Mucosa of descending colon (tissue), 3 donors: Measurements from ENCODE around the gene CD48. TPM values are rescaled to one million over a fixed set of nuclear protein-coding genes. Genes with fewer than 3 reads are reported as not detected.
A peak's percentile ranks its signal among the peaks of the same experiment; 100 is the strongest.

Experiments
- ATAC-seq: fragments of 200-7000 bp; cut with Tn5 transposase; one replicate; pipeline ENCODE4 v1.9.1; 2020; ENCODE audit warnings: mild to moderate bottlenecking, moderate library complexity
- DNase-seq, 3 donors: peaks; one replicate each; pipeline ENCODE4 v3.0.0-alpha.2; 2020
- H3K36me3 ChIP-seq: fragments of 200-600 bp; one replicate; pipeline ENCODE4 v1.8.0; 2021; ENCODE audit warnings: low read depth, mild to moderate bottlenecking
- H3K4me1 ChIP-seq: fragments of 200-600 bp; one replicate; pipeline ENCODE4 v1.8.0; 2021; ENCODE audit warnings: low read depth, mild to moderate bottlenecking
- H3K4me3 ChIP-seq: fragments of 200-600 bp; one replicate; pipeline ENCODE4 v1.8.0; 2021; ENCODE audit warnings: mild to moderate bottlenecking
- H3K9me3 ChIP-seq: fragments of 200-600 bp; one replicate; pipeline ENCODE4 v1.8.0; 2021; ENCODE audit warnings: mild to moderate bottlenecking
- CTCF ChIP-seq: fragments of 200-600 bp; IDR thresholded peaks from one replicate; pipeline ENCODE4 v1.8.0; 2022; ENCODE audit warnings: antibody characterized with exemption, mild to moderate bottlenecking
- intact Hi-C, 2 donors: fragments of 100-400 bp; cut with DNase I in 1 of 2; cut with micrococcal nuclease in 1 of 2; formaldehyde crosslinking; loops; one replicate each; pipeline versions ENCODE4 v1.11.0 to v1.11.1; 2022; cut with DNase I, micrococcal nuclease
- total RNA-seq, 3 donors: library from RNA; stranded (reverse); fragmentation: NEBNext Ultra II Directional in 2 of 3; extraction: Animal tissue kit (Norgen Biotek cat#: 25700) in 2 of 3; gene quantifications; one replicate each; pipeline versions ENCODE4 v1.2.1 to v1.2.4, GENCODE V29; 2021 to 2023
- donor health status: DM: no; HTN: no; CAD: no; lungs with moderate emphysema.
- donor health status: DM: no; HTN: no; CAD: no.
- donor health status: DM: no; HTN: yes; CAD: no.

CD48 gene
- total RNA-seq, 3 donors from 2014 or later: 5.9 to 8.6 (median 6.1) TPM

GRCh38 chr1:160755911-160756848 is 44.6 kb upstream of the CD48 start:
- no peak for DNase-seq
- Histone ChIP-seq H3K4me1 (no peaks in the 10 kb centered on the region), H3K36me3 (no peaks in the 10 kb centered on the region), H3K4me3 (no peak overlapping the region), H3K9me3 (no peaks in the 10 kb centered on the region)
- ATAC-seq: peak; percentile 65
- intact Hi-C loops: no loop called here
- TF ChIP-seq CTCF: no peak

- intact Hi-C loops: no loop called here
- DNase-seq (no peak), ATAC-seq (no peak)
- Histone ChIP-seq H3K4me3 (no peak overlapping the region), H3K36me3 (no peaks in the 10 kb centered on the region), H3K9me3 (no peaks in the 10 kb centered on the region), H3K4me1 (no peaks in the 10 kb centered on the region)
- TF ChIP-seq CTCF: no peak
Measured at GRCh38 chr1:160755461-160755860, 43.8 kb upstream of the CD48 start.

GRCh38 chr1:160753594-160753993 is 42.0 kb upstream of the CD48 start:
- H3K4me1 ChIP-seq: no peaks in the 10 kb centered on the region
- intact Hi-C loops: no loop called here

GRCh38 chr1:160752924-160753323 is 41.3 kb upstream of the CD48 start:
- H3K4me3 ChIP-seq: no peak overlapping the region
- intact Hi-C loops: no loop called here
- no peaks in the 10 kb centered on the region for H3K36me3 ChIP-seq
- no peak for DNase-seq
- no peaks in the 10 kb centered on the region for H3K9me3 ChIP-seq
- no peak for TF ChIP-seq CTCF
- no peak for ATAC-seq
- no peaks in the 10 kb centered on the region for H3K4me1 ChIP-seq

More at GRCh38 chr1:160753594-160753993, 42.0 kb upstream of the CD48 start:
- H3K9me3 ChIP-seq: no peaks in the 10 kb centered on the region
- H3K4me3 ChIP-seq: no peak overlapping the region
- DNase-seq: no peak
- H3K36me3 ChIP-seq: no peaks in the 10 kb centered on the region
- TF ChIP-seq CTCF: no peak
- no peak for ATAC-seq

GRCh38 chr1:160752406-160752805 is 40.8 kb upstream of the CD48 start:
- Histone ChIP-seq H3K9me3 (no peaks in the 10 kb centered on the region), H3K4me1 (no peaks in the 10 kb centered on the region), H3K4me3 (no peak overlapping the region), H3K36me3 (no peaks in the 10 kb centered on the region)
- no peak for ATAC-seq
- no peak for TF ChIP-seq CTCF
- no peak for DNase-seq
- intact Hi-C loops: no loop called here
